ENCODE data around the gene IFI35.
"Not testable (repeated sequence)": the region's sequence is repeated elsewhere in the genome, so short reads cannot be mapped to it uniquely, and the experiment has no call there.

GRCh38 chr17:43000894-43001293 is 5.7 kb upstream of the IFI35 start:
- TF ChIP-seq CTCF (IDR thresholded peaks at IDR 0.05; ENCODE audit: control extremely low read depth in 1 of 3, insufficient read depth in 1 of 3, low read depth in 1 of 3, low read length in 3 of 3); POLR2AphosphoS5 (IDR thresholded peaks at IDR 0.05; ENCODE audit: low read depth, low read length); ATF2 (IDR thresholded peaks at IDR 0.05; ENCODE audit: low read length); RXRA (IDR thresholded peaks at IDR 0.05; ENCODE audit: insufficient read depth, low read depth, low read length); EZH2 (IDR thresholded peaks at IDR 0.05; ENCODE audit: low read depth, low read length, severe bottlenecking); SP4 (IDR thresholded peaks at IDR 0.05; ENCODE audit: low read length); TAF1 (IDR thresholded peaks at IDR 0.05; ENCODE audit: low read depth, low read length); RFX5 (IDR thresholded peaks at IDR 0.05; ENCODE audit: borderline replicate concordance, low read depth, low read length); JUN (IDR thresholded peaks at IDR 0.05; ENCODE audit: low read depth, low read length); CEBPB (IDR thresholded peaks at IDR 0.05; ENCODE audit: low read depth, low read length); CHD2 (IDR thresholded peaks at IDR 0.05; ENCODE audit: low read length): not testable (repeated sequence)

Measured in H1 (cell line).